B cell (primary cell): ENCODE data around the gene ACOX3. TPM values are rescaled to one million over a fixed set of nuclear protein-coding genes. Genes with fewer than 3 reads are reported as not detected.

Experiments
- ATAC-seq: fragments of 200-7000 bp; cut with Tn5 transposase; one replicate; pipeline ENCODE4 v1.10.0; 2021; ENCODE audit warnings: low read depth, mild to moderate bottlenecking, moderate number of reproducible peaks, moderate library complexity
- CTCF ChIA-PET: fragments of 350-600 bp; sonication (Branson Sonifier 250); formaldehyde crosslinking; loops from one replicate; lab custom pipeline; 2021; ENCODE audit warnings: antibody characterized with exemption, inconsistent platforms; lab: Charles Lee
- POLR2A ChIA-PET: fragments of 350-600 bp; sonication (Branson Sonifier 250); formaldehyde crosslinking; loops from one replicate; lab custom pipeline; 2021; ENCODE audit warnings: antibody characterized with exemption; lab: Charles Lee
- DNase-seq: peaks from one replicate; pipeline ENCODE4 v3.0.0; 2013
- H2AFZ ChIP-seq: 2 replicates; pipeline ENCODE4 v1.6.1; 2012; ENCODE audit warnings: mild to moderate bottlenecking, low read depth, low read length; ENCODE audit not compliant: insufficient read depth, poor library complexity, severe bottlenecking
- H3K27ac ChIP-seq, 2 donors: 1 replicate in 1 of 2; 2 replicates in 1 of 2; pipeline ENCODE4 v1.5.1; 2012 to 2013; ENCODE audit warnings: low read length in 2 of 2, mild to moderate bottlenecking in 2 of 2, moderate library complexity in 1 of 2
- H3K27me3 ChIP-seq, 4 experiments: fragments of 200-600 bp in 1 of 4; sonication (generic) in 1 of 4; replicated peaks in 1 of 4; 1 replicate in 2 of 4; 2 replicates in 2 of 4; pipeline versions ENCODE4 v1.6.1 to v1.7.0; 2013 to 2016; ENCODE audit warnings: low read length in 3 of 4, mild to moderate bottlenecking in 2 of 4, mixed read lengths in 1 of 4, moderate library complexity in 1 of 4; ENCODE audit not compliant: insufficient read depth in 4 of 4, control insufficient read depth in 3 of 4; ENCODE audit errors: control extremely low read depth in 1 of 4
- H3K36me3 ChIP-seq, 2 experiments: replicated peaks in 1 of 2; 1 replicate in 1 of 2; 2 replicates in 1 of 2; pipeline versions ENCODE4 v1.6.1 to v1.7.1; 2013; ENCODE audit warnings: low read length in 1 of 2; ENCODE audit not compliant: insufficient read depth in 2 of 2, control insufficient read depth in 1 of 2; ENCODE audit errors: control extremely low read depth in 1 of 2, extremely low read depth in 1 of 2
- H3K4me1 ChIP-seq, 2 donors: fragments of 200-600 bp in 1 of 2; sonication (generic) in 1 of 2; 1 replicate in 1 of 2; 2 replicates in 1 of 2; pipeline versions ENCODE4 v1.5.1 to v1.6.1; 2013 to 2017; ENCODE audit warnings: low read length in 2 of 2; ENCODE audit not compliant: control insufficient read depth in 2 of 2, insufficient read depth in 2 of 2
- H3K4me2 ChIP-seq: replicated peaks from 2 replicates; pipeline ENCODE3; 2012; ENCODE audit warnings: mild to moderate bottlenecking, low read depth, low read length; ENCODE audit not compliant: poor library complexity, severe bottlenecking
- H3K4me3 ChIP-seq, 5 experiments: fragments of 200-600 bp in 1 of 5; sonication (generic) in 1 of 5; 1 replicate in 3 of 5; 2 replicates in 2 of 5; pipeline versions ENCODE4 v1.5.1 to v1.7.0; 2011 to 2016; ENCODE audit warnings: low read length in 4 of 5, mild to moderate bottlenecking in 4 of 5, low read depth in 2 of 5, control low read depth in 1 of 5, moderate library complexity in 1 of 5; ENCODE audit not compliant: insufficient read depth in 1 of 5; ENCODE audit errors: control extremely low read depth in 1 of 5, extremely low read depth in 1 of 5
- H3K79me2 ChIP-seq: fragments of 200-600 bp; sonication (generic); one replicate; pipeline ENCODE4 v1.6.0; 2016; ENCODE audit warnings: low read length; ENCODE audit not compliant: control insufficient read depth, insufficient read depth
- H3K9ac ChIP-seq: fragments of 200-600 bp; sonication (generic); 2 replicates; pipeline ENCODE4 v1.6.1; 2017; ENCODE audit warnings: mild to moderate bottlenecking, low read length, moderate library complexity
- H3K9me3 ChIP-seq, 3 donors: one replicate each; pipeline versions ENCODE4 v1.6.1 to v1.7.1; 2013; ENCODE audit warnings: low read length in 2 of 3; ENCODE audit not compliant: control insufficient read depth in 2 of 3, insufficient read depth in 1 of 3; ENCODE audit errors: control extremely low read depth in 1 of 3
- H4K20me1 ChIP-seq: 2 replicates; pipeline ENCODE4 v1.6.0; 2012; ENCODE audit warnings: mild to moderate bottlenecking, low read length; ENCODE audit not compliant: insufficient read depth, control insufficient read depth, poor library complexity, severe bottlenecking
- H3K27ac Mint-ChIP-seq: one replicate; pipeline ENCODE4 v1.8.0; 2021; ENCODE audit warnings: mixed read lengths
- H3K27me3 Mint-ChIP-seq: one replicate; pipeline ENCODE4 v1.8.0; 2021; ENCODE audit warnings: mixed read lengths
- H3K4me1 Mint-ChIP-seq: one replicate; pipeline ENCODE4 v1.8.0; 2021; ENCODE audit warnings: mixed read lengths
- H3K4me3 Mint-ChIP-seq: one replicate; pipeline ENCODE4 v1.8.0; 2021; ENCODE audit warnings: mixed read lengths
- H3K9me3 Mint-ChIP-seq: one replicate; pipeline ENCODE4 v1.8.0; 2022; ENCODE audit warnings: mixed read lengths; ENCODE audit not compliant: insufficient read depth
- CTCF ChIP-seq: fragments of 200-600 bp; IDR thresholded peaks from one replicate; pipeline ENCODE4 v1.8.0; 2022; ENCODE audit warnings: antibody characterized with exemption, mild to moderate bottlenecking
- EZH2 ChIP-seq: IDR thresholded peaks from 2 replicates; pipeline ENCODE4 v1.6.1; 2012; ENCODE audit warnings: borderline replicate concordance, low read depth, mild to moderate bottlenecking, moderate library complexity, low read length; ENCODE audit not compliant: insufficient read depth, poor library complexity, severe bottlenecking
- WGBS: methylation state at CpG from one replicate; pipeline ENCODE4 v1.1.5; 2013; ENCODE audit warnings: missing lambda C conversion rate; ENCODE audit not compliant: insufficient coverage; 5-methylcytosine and 5-hydroxymethylcytosine counted together
- intact Hi-C: fragments of 100-400 bp; cut with micrococcal nuclease; formaldehyde crosslinking; loops from one replicate; pipeline ENCODE4 v1.10.0; 2022
- polyA plus RNA-seq: library from polyadenylated mRNA; depleted of rRNA; stranded (reverse); fragments of >200 nt; gene quantifications from 2 replicates; pipeline ENCODE4 v1.2.3, GENCODE V29; 2012
- total RNA-seq, 2 donors: library from RNA; stranded (reverse); fragments of 120-200 nt in 1 of 2; gene quantifications; 1 replicate in 1 of 2; 2 replicates in 1 of 2; pipeline versions ENCODE4 v1.2.3 to v1.2.4, GENCODE V29; 2013 to 2022

ACOX3 gene
- total and polyA plus RNA-seq, 2 donors (not counting 1 experiment from before 2014, with no cell fraction given): 4.6 to 23.1 TPM

DNA sequence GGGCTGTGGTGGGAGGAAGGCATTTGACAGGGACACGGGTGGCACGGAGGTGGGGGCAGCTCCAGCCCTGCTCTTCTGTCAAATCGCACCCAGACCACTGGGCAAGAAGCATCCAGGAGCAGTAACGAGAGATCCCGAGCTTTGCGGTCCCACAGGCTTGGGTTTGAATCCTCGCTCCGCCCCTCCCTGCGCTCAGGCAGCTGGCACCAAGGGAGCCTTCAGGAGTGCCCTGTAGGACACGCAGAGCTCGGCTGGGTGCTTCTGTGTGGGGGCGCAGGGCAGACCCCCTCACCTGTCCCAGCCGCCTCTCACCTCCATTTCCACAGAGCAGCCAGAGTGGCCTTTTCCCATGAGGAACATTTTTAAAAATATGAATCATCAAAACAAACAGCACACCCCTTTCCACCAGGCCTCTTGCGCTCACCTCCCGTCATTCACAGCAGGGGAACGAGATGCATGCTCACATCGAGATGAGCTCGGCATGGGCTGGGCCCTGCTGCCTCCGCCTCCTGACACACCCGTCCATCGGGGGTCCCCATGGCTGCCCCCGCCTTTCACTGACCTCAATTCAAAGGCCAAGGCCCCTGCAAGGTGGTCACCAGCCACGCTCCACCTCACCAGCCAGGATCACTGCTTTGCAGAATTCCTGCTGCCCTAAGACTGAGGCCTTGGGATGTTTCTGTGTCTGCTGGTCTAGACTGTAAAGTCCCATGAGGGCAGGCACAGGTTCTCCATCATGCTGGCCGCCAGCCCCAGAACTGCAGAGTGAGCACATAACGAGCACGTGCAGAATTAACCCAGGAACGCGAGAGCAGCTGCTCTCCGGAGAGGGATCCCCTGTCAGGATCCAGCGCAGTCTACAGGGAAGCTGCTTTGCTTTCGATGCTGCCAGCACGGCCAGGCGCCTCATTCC is 52.7 kb downstream of the ACOX3 start:
- no peaks in the 10 kb centered on the region for H3K4me1 ChIP-seq
- peaks cover 0 to 4% (median 0%) of the 10 kb centered on the region in 3 donors for H3K9me3 ChIP-seq
- no peaks in the 10 kb centered on the region for H3K79me2 ChIP-seq
- H4K20me1 ChIP-seq: no peaks in the 10 kb centered on the region
- WGBS: 95% methylated on average over 33 of the region's 33 CpGs
- no peak overlapping the region for H3K4me2 ChIP-seq
- no peak overlapping the region for H3K27ac ChIP-seq
- no peak overlapping the region for H2AFZ ChIP-seq
- Mint-ChIP-seq H3K4me3 (no peak overlapping the region), H3K27ac (no peak overlapping the region), H3K27me3 (no peaks in the 10 kb centered on the region), H3K4me1 (peaks cover 4% of the 10 kb centered on the region), H3K9me3 (no peaks in the 10 kb centered on the region)
- H3K36me3 ChIP-seq: peaks cover 0 to 24% of the 10 kb centered on the region in 2 experiments
- no peaks in the 10 kb centered on the region for H3K27me3 ChIP-seq
- DNase-seq: no peak
- TF ChIP-seq EZH2 (no peak), CTCF (no peak)
- intact Hi-C loops: no loop called here
- CTCF ChIA-PET: no interaction called here
- no peak overlapping the region for H3K4me3 ChIP-seq
- no peak for ATAC-seq
- H3K9ac ChIP-seq: no peak overlapping the region
- POLR2A ChIA-PET: no interaction called here

- Histone ChIP-seq H3K9ac (no peak overlapping the region), H3K27me3 (no peaks in the 10 kb centered on the region), H3K4me2 (no peak overlapping the region), H2AFZ (no peak overlapping the region), H4K20me1 (no peaks in the 10 kb centered on the region), H3K4me1 (no peaks in the 10 kb centered on the region), H3K79me2 (no peaks in the 10 kb centered on the region), H3K9me3 (peaks cover 0 to 3% (median 0%) of the 10 kb centered on the region in 3 donors), H3K36me3 (peaks cover 0 to 24% of the 10 kb centered on the region in 2 experiments), H3K27ac (no peak overlapping the region), H3K4me3 (no peak overlapping the region)
- CTCF ChIA-PET: no interaction called here
- H3K4me1 Mint-ChIP-seq: peaks cover 4% of the 10 kb centered on the region
- POLR2A ChIA-PET: no interaction called here
- no peak overlapping the region for H3K27ac Mint-ChIP-seq
- no peak for ATAC-seq
- 96% methylated on average over 22 of the region's 22 CpGs for WGBS
- no peak for TF ChIP-seq CTCF
- H3K27me3 Mint-ChIP-seq: no peaks in the 10 kb centered on the region
- H3K9me3 Mint-ChIP-seq: no peaks in the 10 kb centered on the region
- DNase-seq: no peak
- H3K4me3 Mint-ChIP-seq: no peak overlapping the region
- intact Hi-C loops: no loop called here
These were observed 53.3 kb downstream of the ACOX3 start for GRCh38 chr4:8387194-8387593.
